HG03095 (cell line): Measurements from ENCODE around the gene PRKAR1B.
"Not testable (repeated sequence)": the region's sequence is repeated elsewhere in the genome, so short reads cannot be mapped to it uniquely, and the experiment has no call there.

ENCODE experiments used
- ATAC-seq: cut with Tn5 transposase; IDR thresholded peaks from one replicate; pipeline ENCODE4 v1.9.1; 2021; ENCODE audit warnings: moderate library complexity; ENCODE audit not compliant: unreplicated experiment

The PRKAR1B gene

GRCh38 chr7:672891-673290 lies 54.2 kb downstream of the PRKAR1B start:
- ATAC-seq = no peak

DNA sequence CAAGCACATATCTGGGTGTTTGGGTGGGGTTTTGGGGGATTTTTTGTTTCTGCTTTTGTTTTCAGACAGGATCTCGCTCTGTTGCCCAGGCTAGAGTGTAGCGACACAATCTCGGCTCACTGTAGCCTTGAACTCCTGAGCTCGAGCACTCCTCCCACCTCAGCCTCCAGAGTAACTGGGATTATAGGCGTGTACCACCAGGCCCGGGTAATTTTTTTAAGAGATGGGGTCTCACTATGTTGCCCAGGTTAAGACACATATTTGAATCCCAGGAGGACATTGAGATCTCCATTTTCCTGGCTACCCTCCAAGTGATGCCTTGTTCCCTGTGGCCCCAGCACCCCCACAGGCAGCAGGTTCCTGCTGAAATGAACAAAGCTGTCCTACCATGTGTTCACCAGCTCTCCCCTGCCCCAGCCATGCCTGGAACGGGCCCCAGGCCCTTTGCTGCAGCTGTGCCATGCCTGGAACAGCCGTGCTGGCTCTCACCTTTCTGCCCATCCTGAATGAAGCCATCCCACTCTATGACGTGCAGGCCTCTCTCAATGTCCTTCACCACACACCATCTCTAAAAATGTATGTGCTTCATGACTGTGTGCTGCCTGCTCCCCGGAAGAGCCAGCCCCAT lies 55.6 kb downstream of the PRKAR1B start:
- no peak for ATAC-seq

- no peak for ATAC-seq
Observed at GRCh38 chr7:670501-671390, 56.3 kb downstream of the PRKAR1B start.

GRCh38 chr7:668958-669357 lies 58.1 kb downstream of the PRKAR1B start:
- ATAC-seq = no peak

GRCh38 chr7:668139-668931 lies 58.7 kb downstream of the PRKAR1B start:
- ATAC-seq = no peak

- no peak for ATAC-seq
Observed at GRCh38 chr7:666454-667292, 60.4 kb downstream of the PRKAR1B start.

GRCh38 chr7:665736-666453 lies 61.2 kb downstream of the PRKAR1B start:
- ATAC-seq = no peak

DNA sequence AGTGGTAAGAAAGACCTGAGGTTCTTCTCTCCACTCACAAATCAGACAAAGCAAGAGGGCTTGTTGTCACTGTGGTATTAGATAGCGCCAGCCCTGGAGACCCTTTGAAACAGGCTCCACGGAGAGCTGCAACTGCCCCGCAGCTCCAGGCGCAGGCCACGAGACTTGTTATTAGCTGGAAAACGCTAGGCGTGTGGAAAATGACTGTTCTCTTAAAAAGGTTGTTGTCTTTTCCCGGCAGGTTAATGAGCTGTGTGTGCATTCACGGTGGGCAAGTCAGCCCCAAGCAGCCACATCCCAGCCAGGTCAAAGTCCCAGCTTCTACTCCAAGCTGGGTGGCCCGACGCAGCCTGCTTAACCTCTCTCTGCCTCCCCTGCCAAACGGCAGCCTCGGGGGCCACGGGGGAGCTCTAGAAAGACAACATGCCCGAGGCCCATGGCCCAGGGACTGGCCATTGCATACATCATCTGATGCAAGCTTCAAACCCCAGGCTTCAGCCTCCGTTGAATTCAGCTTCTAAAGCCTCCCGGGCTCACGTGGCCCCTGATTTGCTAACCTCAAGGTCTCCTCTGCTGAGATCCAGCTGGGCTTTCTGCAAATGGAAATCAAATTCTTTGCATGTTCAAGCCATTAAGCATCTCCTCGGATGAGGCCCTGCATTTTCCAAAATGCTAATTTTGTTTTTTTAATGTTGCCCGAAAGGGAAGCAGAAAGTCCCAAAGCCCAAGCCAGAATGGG lies 61.9 kb downstream of the PRKAR1B start:
- ATAC-seq = no peak

DNA sequence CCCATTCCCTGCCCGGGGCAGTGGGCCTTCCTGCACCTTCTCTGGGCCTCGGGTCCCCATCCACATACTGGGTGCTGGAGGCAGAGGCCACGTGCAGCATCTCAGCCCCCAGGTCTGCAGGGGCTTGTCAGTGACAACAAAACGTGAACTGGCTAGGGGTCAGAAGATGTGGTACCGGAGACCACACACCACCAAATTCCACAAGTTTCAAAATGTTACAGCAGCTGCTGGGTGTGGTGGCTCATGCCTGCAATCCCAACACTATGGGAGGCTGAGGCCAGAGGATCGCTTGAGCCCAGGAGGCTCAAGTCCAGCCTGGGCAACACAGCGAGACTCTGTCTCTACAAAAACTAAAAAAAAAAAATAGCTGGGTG lies 62.7 kb downstream of the PRKAR1B start:
- no peak for ATAC-seq

DNA sequence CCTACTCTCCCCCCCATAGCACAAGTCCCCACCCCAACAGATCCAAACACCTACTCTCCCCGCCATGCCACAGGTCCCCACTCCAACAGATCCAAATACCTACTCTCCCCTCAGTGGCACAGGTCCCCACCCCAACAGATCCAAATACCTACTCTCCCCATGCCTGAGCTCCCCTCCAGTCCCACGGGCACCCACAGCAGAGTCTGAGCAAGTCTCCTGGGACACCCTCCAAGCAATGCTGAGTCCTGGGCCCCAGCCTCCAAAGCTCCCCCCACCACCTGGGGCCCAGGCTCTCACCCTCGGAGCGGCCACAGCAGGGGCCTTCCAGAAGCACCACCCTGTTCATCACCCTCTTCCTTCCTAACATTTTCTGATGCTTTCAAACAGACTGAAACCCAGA lies 64.5 kb downstream of the PRKAR1B start:
- no peak for ATAC-seq

GRCh38 chr7:659996-660395 lies 67.1 kb downstream of the PRKAR1B start:
- no peak for ATAC-seq

GRCh38 chr7:659306-659847 lies 67.7 kb downstream of the PRKAR1B start:
- ATAC-seq = no peak

DNA sequence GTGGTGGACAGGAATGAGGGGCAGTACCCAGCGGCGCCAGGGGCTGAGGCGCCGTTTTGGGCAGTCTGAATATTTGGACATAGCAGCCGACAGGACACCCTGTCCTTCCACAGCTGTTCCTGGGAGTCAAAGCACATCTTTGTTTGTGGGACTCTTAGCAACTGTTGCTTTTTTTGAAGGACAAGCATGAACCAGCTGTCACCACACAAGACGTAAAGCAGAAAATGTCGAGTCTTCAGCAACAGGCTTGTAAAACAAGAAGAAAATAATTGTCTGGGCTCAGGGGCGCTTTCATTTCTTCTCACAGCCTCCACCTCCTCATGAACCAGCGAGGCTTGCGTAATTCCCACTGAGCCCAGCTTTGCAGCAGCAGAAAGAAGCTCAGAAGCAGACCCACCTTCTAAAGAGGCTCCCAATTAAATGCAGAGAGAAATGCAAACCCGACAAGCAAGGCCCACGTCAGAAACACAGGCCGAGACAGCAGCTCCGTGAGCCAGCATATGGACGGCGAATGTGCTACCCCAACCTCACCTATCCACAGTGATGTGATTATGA lies 69.4 kb downstream of the PRKAR1B start:
- no peak for ATAC-seq

DNA sequence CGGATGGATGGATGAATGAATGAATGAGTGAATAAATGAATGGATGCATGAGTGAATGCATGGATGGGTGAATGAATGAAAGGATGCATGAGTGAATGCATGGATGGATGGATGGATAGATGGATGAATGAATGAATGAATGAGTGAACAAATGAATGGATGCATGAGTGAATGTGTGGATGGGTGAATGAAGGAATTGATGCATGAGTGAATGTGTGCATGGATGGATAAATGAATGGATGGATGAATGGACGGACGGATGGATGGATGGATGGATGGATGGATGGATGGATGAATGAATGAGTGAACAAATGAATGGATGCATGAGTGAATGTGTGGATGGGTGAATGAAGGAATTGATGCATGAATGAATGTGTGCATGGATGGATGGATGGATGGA lies 70.1 kb downstream of the PRKAR1B start:
- not testable (repeated sequence) for ATAC-seq

DNA sequence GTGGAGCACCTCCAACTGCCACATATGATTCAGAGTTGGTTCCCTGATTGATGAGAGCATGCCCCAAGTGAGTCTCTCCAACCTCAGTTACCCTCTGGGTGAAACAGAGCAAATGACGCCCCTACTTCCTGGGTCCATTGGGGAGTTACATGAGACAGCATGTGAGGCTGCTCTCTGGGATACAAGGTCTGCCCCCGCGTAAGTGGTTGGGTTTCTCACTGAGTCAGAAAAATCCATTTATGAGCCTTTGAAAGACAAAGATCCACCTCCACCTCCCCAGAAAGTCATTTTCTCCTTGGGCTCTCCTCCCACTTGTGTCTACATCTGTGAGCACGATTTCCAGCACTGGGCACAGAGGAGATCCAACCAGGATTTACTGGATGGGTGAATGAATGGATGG lies 71.3 kb downstream of the PRKAR1B start:
- no peak for ATAC-seq

- no peak for ATAC-seq
Observed at GRCh38 chr7:653829-654764, 73.0 kb downstream of the PRKAR1B start.

- no peak for ATAC-seq
Observed at GRCh38 chr7:652881-653280, 74.2 kb downstream of the PRKAR1B start.

DNA sequence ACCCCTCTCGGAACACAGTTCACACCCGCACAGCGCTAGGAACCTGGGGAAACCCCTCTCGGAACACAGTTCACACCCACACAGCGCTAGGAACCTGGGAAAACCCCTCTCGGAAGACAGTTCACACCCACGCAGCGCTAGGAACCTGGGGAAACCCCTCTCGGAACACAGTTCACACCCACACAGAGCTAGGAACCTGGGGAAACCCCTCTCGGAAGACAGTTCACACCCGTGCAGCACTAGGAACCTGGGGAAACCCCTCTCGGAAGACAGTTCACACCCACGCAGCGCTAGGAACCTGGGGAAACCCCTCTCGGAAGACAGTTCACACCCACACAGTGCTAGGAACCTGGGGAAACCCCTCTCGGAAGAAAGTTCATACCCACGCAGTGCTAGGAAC lies 74.9 kb downstream of the PRKAR1B start:
- ATAC-seq = not testable (repeated sequence)
